ENCODE results near the gene SDC1. TPM values are rescaled to one million over a fixed set of nuclear protein-coding genes. Genes with fewer than 3 reads are reported as not detected.
A peak's percentile ranks its signal among the peaks of the same experiment; 100 is the strongest.

Gene SDC1
- total RNA-seq, 1 experiment from 2014 or later = 22.3 TPM

DNA sequence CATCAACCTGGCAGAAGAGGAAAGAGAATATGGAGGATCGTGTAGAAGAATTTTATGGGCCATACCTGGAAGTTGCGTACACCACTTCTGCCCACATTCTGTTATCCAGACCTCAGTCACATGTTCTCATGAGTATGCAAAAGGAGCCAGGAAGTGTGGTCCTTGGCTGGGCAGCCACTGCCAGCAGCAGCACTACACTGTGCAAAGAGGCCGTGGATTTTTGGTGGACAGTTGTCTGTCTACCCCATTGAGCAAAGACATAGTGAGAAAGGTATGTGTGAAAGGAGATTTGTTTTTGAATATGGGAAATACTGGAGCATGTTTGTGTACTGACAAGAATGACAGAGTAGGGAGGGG lies 68.1 kb downstream of the SDC1 start:
- H3K27ac ChIP-seq (ENCODE audit: insufficient read length, low read depth, low read length) = no peak overlapping the region
- no peak overlapping the region for H2BK120ac ChIP-seq (ENCODE audit: low read depth, low read length, poor library complexity, severe bottlenecking)
- peaks cover 12% of the 10 kb centered on the region for H3K27me3 Mint-ChIP-seq (ENCODE audit: low read depth)
- no peaks in the 10 kb centered on the region for H3K23me2 ChIP-seq (ENCODE audit: insufficient read length, low read depth, low read length, poor library complexity, severe bottlenecking)
- H3K4me1 Mint-ChIP-seq = peaks cover 2 to 4% of the 10 kb centered on the region in 2 experiments; a peak in 3 of 4 replicates
- no peak overlapping the region for H3K9ac ChIP-seq (ENCODE audit: extremely low read depth, insufficient read length, low read length)
- H3K56ac ChIP-seq (ENCODE audit: insufficient read length, low read depth, low read length) = no peak overlapping the region
- no peak overlapping the region for H2BK15ac ChIP-seq (ENCODE audit: low read depth, low read length)
- no peak overlapping the region for H4K5ac ChIP-seq (ENCODE audit: insufficient read length, low read depth, low read length)
- no peaks in the 10 kb centered on the region for H4K20me1 ChIP-seq (ENCODE audit: control insufficient read depth, insufficient read depth, insufficient read length)
- no peaks in the 10 kb centered on the region for H3K36me3 Mint-ChIP-seq (ENCODE audit: insufficient read depth in 1 of 3, low read depth in 3 of 3)
- H3K9me3 Mint-ChIP-seq = no peaks in the 10 kb centered on the region; a peak in 1 of 5 replicates
- no peaks in the 10 kb centered on the region for H3K4me1 ChIP-seq (ENCODE audit: insufficient read depth, low read length)
- peak overlapping the region; percentile 42 for H4K91ac ChIP-seq (ENCODE audit: insufficient read length, low read depth, low read length)
- no peak overlapping the region for H3K14ac ChIP-seq (ENCODE audit: insufficient read depth, low read length)
- TF ChIP-seq, protein P1, sequence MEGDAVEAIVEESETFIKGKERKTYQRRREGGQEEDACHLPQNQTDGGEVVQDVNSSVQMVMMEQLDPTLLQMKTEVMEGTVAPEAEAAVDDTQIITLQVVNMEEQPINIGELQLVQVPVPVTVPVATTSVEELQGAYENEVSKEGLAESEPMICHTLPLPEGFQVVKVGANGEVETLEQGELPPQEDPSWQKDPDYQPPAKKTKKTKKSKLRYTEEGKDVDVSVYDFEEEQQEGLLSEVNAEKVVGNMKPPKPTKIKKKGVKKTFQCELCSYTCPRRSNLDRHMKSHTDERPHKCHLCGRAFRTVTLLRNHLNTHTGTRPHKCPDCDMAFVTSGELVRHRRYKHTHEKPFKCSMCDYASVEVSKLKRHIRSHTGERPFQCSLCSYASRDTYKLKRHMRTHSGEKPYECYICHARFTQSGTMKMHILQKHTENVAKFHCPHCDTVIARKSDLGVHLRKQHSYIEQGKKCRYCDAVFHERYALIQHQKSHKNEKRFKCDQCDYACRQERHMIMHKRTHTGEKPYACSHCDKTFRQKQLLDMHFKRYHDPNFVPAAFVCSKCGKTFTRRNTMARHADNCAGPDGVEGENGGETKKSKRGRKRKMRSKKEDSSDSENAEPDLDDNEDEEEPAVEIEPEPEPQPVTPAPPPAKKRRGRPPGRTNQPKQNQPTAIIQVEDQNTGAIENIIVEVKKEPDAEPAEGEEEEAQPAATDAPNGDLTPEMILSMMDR (conservative IDR thresholded peaks at IDR 0.05) = no peak
- no peak overlapping the region for H3K4me3 Mint-ChIP-seq
- H2AK5ac ChIP-seq (ENCODE audit: insufficient read length, low read length) = no peak overlapping the region
- DNase-seq = peak; percentile 9
- H3T11ph ChIP-seq (ENCODE audit: low read length) = no peak overlapping the region
- no peak overlapping the region for H3K23ac ChIP-seq (ENCODE audit: insufficient read length, low read depth, low read length)
- no peak overlapping the region for H3K4me2 ChIP-seq (ENCODE audit: insufficient read depth, insufficient read length, low read length)
- H3K27ac Mint-ChIP-seq = no peak overlapping the region
- no CpG with 5 or more reads among the region's 3 CpGs for WGBS (ENCODE audit: extremely low coverage, insufficient read length, low lambda C conversion rate)
- H2BK5ac ChIP-seq (ENCODE audit: insufficient read length, low read length) = no peak overlapping the region
- H3K4ac ChIP-seq (ENCODE audit: low read depth, low read length) = no peak overlapping the region
- H2BK20ac ChIP-seq (ENCODE audit: low read depth, low read length, poor library complexity, severe bottlenecking) = no peak overlapping the region
- no peaks in the 10 kb centered on the region for H3K79me1 ChIP-seq (ENCODE audit: insufficient read depth, low read depth, low read length, poor library complexity, severe bottlenecking)
- no peak overlapping the region for H2BK12ac ChIP-seq (ENCODE audit: insufficient read length, low read depth, low read length)
- no peaks in the 10 kb centered on the region for H3K79me2 ChIP-seq (ENCODE audit: insufficient read depth, low read length)
- H3K27me3 ChIP-seq (ENCODE audit: insufficient read depth, low read length) = no peaks in the 10 kb centered on the region
- no peak overlapping the region for H2AFZ ChIP-seq (ENCODE audit: low read length)
- H3K9me3 ChIP-seq (ENCODE audit: control insufficient read depth, low read depth, low read length) = no peaks in the 10 kb centered on the region
- H4K8ac ChIP-seq (replicated peaks; ENCODE audit: insufficient read length, low read depth, low read length) = no peak overlapping the region
- no peak overlapping the region for H3K18ac ChIP-seq (ENCODE audit: insufficient read length, low read depth, low read length)
